HG02970 (cell line): ENCODE data around the gene FGF12.

Source experiments
- ATAC-seq: cut with Tn5 transposase; IDR thresholded peaks from one replicate; pipeline ENCODE4 v1.9.1; 2021; ENCODE audit warnings: mild to moderate bottlenecking, moderate library complexity, moderate number of reproducible peaks; ENCODE audit not compliant: unreplicated experiment, low FRiP score

FGF12 gene

DNA sequence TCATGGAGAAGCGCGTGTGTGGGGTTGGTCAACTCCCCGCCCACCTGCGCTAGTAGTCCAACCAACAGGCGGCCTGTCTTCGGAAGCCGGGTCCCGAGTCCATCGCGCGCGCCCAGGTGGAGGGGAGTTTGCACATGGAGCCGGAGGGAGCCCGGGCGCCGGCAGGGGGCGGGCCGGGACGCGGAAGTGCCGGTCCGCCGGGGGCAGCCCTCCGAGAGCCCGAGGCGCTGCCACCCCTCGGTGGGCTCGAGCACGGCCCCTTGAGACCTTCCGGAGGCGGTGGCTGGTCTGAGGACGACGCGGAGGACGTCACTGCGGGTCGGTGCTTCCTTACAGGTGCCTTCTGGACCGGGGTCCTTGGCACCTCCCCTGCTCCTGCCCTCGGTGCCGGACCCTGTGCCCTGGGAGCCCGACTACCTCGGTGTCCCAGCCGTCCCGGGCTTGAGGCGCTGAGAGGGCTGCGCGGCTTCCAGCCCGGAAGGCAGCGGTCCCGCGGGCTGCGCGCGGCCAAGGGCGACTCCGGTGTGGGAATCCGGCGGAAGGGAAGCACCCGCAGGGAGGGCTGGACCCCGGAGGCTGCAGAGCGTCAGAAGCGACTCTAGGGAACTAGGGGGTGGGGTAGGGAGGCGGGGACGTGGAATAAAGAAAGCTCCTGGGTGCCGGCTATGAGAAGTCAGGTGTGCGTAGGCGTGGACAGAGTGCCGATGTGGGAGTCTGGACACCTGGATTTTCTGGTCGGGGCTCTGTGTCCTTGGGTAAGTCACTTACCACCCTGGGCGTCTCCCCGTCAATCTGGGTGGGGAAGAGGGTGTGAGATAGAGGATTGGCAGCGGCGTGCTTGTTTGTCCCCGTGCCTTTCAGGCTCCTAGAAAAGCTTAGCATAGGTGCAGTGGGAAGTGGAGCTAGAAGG lies 212.3 kb downstream of the FGF12 start:
- no peak for ATAC-seq

DNA sequence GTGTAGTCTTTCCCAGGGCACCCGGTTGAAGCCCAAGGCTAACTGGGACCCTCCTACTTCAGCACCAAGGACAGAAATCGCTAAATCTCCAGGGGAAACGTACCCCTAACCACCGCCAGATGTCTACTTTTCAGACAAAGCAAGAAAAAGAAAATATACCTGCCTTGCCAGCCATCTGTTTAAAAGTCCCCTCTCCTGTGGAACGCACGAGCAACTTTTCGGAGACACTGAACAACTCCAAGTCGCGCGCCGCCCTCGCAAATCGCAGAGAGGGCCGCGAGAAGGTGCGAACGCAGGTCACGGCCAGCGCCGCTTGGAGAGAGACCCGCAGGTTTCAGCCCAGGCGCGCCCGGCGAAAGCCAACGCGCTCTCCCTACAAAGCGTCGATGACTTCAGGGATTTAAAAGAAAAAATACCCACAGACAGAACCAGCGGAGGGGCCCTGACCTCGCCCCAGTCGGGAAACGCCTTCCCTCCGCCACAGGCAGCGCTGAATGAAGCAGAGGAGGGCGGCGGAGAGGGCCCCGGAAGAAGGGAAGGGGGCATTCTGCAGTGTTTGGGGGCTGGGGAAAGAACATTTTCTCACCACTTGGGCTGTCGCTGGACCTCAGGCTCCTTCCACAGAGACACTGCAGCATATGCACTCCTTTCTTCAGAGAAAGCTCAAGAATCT lies 213.1 kb downstream of the FGF12 start:
- no peak for ATAC-seq

DNA sequence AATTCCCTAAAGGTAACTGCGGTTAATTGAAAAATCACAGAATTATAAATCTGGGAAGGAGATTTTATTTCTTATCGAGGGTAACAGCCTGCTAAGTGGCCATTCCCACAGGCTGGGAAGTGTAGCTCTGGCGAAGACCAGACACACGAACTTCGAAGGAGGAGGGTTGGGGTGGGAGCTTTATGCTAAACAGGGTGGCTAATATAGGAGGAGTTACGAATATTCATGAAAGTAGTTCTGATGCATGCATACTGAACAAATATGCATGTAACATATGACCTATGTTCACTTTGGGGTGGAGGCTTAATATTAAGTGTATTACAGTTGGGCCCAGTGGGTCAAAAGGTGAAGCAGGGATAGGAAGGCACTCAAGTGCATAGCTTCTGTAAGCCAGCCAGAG lies 221.6 kb downstream of the FGF12 start:
- no peak for ATAC-seq

DNA sequence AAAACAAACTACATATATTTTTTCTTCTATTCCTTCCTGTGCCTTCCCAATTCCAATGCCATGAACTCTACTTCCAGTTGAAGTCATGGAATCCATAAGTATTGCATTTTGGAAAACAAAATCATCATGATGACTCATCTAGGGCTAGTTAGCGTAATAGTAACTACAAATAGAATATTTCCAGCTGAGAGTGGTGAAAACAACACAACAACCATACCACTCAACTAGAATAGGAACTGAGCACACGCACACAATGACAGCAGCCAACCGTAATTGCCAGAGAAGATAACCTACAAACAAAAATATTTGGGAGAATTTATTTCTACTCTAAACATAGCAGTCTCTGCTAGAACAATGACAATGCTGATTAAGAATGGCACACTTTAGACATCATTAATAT lies 225.9 kb downstream of the FGF12 start:
- ATAC-seq = no peak

DNA sequence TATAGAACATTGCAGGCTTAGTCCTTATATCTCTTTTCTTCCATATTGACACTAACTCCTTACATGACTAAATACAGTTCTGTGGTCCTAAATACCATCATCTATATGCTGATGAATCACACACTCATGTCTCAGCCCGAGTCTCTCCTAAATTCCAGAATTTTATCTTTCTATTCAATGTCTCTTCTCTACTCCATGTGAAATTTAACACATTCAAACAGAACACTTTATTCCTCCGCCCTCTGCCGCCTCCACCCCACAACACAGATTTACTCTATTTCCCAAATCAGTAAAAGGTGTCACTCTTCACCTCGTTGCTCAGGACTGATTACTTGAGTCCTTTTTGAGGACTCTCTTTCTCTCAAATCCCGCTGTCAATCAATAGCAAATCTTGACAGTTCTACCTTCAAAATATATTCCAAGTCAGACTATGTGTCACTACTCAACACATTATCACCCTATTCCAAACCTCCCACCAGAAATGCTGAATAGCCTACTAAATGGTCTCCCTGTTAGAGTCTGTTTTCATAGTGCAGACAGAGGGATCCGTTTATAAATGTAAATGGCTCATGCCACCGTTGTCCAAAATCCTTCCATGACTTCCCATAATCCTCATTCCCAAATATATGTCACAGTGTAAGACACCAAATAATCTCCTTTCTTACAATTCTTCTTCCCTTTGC lies 230.3 kb downstream of the FGF12 start:
- no peak for ATAC-seq

DNA sequence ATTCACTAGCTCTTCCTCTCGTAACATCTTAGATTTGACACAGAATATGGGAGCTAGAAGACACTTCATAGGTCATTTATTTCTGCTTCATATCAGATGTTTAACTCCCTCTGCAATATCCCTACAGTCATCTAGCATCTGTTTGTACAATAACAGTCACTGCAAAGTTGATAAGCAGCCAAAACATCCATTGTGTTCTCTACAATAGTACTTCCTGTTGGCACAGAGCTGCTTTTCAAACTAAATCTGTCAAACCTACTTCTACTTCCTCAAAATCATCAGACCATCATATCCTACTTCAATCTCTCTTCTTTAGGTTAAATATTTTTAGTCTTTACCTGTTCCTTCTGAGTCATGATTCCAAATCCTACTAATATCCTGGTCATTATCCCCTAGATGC lies 233.2 kb downstream of the FGF12 start:
- no peak for ATAC-seq

DNA sequence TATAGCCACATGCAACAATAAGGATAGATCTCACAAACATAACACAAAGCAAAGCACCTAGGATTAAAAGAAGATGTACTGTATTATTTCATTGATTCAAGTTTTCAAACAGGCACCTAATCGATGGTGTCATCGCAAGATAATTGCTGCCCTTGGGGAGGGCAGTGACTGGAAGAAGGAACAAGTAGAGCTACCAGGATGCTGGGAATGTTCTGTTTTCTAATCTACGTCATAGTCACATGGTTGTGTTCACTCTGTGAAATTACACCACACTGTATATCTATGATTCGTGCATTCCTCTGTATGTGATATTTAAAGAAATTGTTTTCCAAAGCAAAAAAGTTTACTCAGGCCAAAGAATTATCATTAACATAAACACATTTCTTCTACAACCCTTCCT lies 236.6 kb downstream of the FGF12 start:
- no peak for ATAC-seq

DNA sequence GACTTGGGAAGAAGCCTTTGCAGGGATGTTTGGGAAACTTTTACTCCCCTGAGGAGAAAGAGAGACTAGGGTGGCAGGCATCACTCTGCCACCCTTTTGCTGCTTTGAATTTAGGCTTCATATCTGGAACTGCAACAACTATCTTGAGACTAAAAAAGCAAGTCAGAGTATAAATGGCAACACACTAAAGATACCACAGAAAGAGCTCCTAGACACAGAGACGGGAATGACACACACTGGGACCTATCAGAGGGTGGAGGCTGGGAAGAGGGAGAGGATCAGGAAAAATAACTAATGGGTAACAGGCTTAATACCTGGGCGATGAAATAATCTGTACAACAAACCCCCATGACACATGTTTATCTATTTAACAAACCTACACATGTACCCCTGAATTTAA lies 237.8 kb downstream of the FGF12 start:
- ATAC-seq = no peak

DNA sequence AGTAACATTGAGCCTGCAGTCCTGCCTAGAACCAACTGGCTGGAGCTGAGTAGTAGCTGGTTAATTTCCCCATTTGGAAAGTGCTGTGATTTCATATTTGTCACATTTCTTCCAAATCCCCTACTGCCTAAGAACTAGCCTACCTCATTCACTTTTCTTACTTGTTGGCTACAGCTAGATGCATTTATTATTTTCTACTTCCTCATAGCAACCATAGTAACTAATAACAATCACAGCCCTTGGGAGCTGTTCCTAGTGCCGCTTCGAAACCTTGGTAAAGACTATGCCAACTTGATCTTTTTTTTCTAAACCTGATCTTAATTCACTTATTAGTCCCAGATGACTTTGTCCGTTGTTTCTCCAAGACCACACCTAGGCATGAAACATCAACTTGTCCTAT lies 240.3 kb downstream of the FGF12 start:
- ATAC-seq = no peak

DNA sequence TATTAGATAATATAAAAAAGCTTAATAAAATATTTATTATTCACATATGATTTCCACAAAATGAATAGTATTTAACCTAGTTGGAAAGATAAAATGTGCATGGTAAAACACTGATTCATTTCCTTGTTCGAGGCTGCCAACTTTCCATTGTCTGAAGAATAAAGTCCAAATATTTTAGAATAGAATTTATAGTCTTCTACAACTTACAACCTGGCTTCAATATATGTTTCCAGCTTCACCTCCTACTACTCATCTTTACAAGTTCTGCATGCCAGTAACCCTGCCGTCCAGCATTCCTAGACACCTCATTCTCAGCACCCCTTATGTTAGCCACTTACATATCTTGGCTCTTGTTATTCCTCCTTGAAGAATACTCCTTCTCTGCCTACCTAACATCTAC lies 244.5 kb downstream of the FGF12 start:
- ATAC-seq = no peak

DNA sequence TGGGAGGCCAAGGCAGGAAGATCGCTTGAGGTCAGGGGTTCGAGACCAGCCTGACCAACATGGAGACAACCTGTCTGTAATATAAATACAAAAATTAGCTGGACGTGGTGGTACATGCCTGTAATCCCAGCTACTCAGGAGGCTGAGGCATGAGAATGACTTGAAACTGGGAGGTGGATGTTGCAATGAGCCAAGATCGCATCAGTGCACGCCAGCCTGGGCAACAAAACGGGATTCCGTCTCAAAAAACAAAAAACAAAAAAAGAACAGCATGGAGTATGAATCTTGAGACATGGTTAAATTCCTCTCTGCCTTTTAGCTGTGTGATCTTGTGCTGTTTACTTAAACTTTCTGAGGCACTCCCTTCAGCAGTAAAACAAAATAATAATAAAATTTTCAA lies 244.9 kb downstream of the FGF12 start:
- no peak for ATAC-seq

DNA sequence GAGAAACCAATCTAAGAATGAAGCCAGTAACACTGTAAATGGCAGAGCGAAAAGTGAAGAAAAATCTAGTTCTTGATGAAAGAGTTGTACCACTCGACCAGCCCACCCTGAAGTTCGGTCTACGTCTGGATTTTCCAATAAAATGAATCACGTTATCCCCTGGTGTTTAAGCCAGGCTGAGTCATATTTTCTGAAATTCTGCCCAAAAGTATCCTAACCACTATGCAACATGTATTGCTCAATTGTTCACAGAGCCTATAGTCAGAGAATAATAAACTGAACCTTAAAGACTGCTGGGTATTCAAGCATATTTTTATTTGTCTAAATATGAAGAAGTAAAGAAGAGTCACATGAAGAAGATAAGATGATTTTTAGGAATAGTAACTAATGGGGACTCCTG lies 245.7 kb downstream of the FGF12 start:
- no peak for ATAC-seq

DNA sequence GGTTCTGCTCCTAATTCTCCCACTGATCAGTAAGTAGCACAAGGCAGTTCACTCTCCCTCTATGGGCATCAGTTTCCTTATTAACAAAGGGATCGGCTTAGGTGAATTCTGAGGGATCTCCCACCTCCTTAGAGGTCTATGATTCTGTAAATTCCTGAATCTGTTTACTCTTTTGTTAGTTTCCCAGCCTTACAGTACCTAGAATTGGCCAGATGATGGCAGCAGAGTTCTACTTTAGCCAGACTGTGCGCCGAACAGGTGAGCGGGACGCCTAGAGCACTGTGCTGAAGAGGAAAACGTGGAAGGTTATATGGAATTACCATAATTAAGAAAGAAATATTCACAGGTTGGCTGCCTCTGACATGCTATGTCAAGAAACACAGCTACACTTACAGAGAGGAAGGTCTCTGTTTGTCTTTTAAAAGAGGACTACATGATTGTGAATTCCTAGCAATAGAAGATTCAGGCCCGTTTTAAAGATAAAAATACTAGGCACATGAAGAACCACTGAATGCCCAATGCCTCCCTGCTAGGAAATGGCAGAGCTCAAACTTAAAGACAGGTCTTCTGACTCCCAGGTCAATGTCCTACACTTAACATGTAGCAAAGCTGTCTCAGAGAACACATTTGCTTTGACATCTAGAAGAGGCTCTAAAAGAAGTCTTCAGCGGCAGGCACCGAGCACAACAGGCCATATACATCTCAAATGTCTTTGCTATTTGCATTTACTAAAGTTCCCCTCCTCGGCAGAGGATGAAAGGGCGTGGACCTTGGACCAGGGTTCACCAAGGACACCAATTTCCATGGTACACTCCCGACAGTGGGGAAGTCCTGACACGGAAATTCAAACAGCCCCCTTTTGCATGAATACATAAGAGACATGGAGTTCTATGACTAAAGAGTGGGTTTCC lies 259.9 kb downstream of the FGF12 start:
- peak; percentile 83 for ATAC-seq

DNA sequence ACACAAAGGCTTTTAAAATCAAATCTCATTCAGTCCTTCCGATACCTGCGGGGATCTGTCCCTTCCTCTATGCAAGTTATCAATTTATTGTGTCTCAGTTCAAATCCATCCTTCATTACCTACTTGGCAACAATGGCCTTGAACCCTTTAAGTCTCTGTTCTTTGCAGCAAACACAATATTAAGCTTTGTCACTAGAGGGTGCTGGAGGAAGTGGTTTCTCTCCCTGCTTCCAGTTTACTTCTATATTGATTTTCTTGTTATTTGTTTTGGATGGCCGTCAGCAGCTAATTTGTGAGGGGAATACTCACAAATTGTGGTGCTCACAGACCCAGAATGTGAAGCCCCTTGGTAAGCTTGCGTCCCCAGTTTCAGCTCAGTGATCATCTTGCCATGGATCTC lies 278.3 kb downstream of the FGF12 start:
- ATAC-seq = no peak

DNA sequence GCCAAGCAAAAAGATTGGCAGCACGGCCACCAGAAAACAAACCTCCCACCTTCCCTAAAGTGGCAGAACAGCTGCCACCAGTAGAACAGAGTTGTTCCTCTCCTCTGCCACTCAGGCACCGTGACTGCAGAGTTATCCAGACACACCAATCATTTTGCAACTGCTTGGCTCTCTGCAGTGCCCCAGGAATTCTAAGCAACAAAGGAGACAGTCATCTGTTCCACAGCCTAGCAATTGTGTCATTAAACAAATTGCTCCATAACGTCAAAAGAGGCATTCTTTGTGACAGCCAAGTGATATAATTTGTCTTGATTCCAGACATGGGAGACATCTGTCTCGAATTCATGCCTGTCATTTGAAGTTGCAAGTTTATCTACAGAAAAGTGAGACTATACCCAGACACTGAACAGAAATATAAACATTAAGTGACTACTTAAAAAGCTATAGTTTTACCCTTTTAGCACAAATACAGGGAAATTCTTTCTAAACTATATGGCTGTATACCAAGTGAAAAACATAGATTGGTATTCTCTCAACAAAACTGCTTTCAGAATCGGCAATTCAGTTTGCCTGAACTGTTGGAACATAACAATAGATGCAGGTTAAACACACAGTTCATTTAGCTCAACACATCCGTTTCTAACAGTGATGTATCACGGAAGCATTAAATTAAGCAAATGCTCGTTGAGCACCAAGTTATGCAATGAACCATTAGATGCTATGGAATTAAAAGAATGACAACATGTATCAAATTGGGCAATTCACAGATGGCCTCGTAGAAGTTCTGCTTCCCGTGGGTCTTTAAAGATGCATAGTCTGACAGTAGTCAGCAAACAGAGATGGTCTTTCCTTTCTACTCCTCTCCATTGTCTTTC lies 281.3 kb downstream of the FGF12 start:
- ATAC-seq = no peak

DNA sequence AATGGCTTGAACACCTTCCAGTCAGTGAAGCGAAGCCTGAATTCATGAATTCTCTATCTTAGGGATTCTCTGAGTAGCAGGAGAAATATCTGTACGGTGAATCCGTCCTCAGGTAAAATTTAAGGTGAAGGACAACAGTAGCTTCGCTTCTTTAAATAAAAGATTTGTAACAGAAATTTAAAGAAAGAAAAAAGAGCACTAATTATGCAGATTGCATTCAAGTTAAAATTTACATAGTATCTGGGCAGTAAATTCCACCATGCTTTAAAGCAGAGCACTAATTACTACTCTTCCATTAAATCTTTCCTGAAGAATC lies 282.6 kb downstream of the FGF12 start:
- no peak for ATAC-seq

DNA sequence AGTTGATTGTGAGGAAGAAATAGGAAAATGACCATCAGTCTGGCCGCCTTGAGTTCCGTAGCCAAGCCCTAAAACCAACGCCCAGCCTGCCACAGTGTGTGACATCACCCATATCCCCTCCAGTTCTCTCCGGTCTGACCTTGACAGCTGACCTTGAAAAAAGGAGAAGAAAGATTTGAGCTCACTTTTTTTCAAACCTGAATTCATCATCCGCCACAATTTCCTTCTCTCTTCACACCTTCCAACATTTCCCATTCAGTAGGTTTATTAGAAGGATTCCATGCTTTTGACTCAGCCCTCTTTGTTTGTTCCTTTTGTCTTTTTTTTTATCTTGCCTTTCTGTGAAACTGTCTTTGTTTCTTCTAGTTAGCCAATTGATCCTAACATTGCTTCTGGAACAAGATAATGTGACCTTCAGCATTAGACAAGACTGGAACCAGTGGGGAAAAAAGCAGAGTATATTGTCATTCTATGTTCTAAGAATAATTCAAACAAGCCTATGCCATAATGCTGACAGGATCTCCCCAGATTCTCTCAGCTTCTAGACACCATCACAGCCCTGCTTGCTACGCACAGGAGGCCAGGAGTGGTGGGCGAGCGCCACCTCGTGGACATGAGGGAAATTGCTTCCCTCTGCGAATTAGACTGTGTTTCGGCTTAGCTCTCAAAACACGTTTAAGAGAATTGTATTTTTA lies 283.1 kb downstream of the FGF12 start:
- ATAC-seq = peak; percentile 71

DNA sequence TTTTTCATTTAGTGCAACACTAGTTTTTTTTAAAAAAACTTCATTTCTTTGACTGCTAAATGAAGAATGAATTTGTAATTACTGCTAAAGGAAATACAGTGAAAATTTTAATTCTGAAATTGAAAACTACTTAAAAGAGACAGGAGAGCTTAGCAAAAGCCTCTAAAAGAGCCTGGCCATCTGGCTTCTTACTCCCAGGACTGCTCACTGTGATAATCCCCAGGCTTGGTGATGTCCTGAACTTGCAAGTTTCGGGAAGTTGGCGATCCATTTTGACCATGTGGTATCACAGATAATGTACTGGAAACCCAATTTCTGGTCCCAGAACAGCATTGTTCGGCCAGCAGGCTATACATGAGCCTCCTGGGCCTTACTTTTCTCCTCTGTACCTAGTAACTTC lies 292.1 kb downstream of the FGF12 start:
- no peak for ATAC-seq

DNA sequence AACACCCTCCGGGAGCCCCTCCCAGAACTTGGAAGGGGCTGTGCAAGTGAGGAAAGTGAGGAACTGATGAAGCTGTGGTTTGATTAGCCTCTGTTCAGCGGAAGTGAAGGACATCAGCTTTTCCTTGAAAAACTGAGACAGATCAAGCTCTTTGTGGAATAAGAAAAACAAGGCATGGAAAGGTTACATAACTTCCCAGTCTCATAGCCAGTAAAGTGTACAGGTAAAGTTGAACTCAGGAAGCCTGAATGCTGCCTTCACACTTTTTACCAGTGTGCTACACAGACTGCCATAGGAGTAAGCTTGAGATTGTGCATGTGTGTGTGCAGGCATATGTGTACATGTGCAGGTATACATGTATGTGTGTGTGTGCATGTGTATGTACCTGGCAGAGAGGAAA lies 293.2 kb downstream of the FGF12 start:
- no peak for ATAC-seq
